Right ventricle myocardium superior (tissue), 1 donor: ENCODE data around the gene SNED1. TPM values are rescaled to one million over a fixed set of nuclear protein-coding genes. Genes with fewer than 3 reads are reported as not detected.

Experiments used
- ATAC-seq: fragments of 200-7000 bp; cut with Tn5 transposase; one replicate; pipeline ENCODE4 v1.9.1; 2020; ENCODE audit warnings: mild to moderate bottlenecking; ENCODE audit not compliant: poor library complexity
- DNase-seq: peaks from one replicate; pipeline ENCODE4 v3.0.0-alpha.2; 2020
- intact Hi-C: fragments of 100-400 bp; cut with DNase I; formaldehyde crosslinking; loops from one replicate; pipeline ENCODE4 v1.11.2; 2022
- total RNA-seq: library from RNA; stranded (reverse); fragmentation: NEBNext Ultra II Directional; extraction: Animal tissue kit (Norgen Biotek cat#: 25700); gene quantifications from one replicate; pipeline ENCODE4 v1.2.1, GENCODE V29; 2021
- donor health status: DM: no; HTN: yes; CAD: no; lungs with severe emphysema.

The SNED1 gene
- total RNA-seq, 1 donor from 2014 or later: 8.0 TPM

DNA sequence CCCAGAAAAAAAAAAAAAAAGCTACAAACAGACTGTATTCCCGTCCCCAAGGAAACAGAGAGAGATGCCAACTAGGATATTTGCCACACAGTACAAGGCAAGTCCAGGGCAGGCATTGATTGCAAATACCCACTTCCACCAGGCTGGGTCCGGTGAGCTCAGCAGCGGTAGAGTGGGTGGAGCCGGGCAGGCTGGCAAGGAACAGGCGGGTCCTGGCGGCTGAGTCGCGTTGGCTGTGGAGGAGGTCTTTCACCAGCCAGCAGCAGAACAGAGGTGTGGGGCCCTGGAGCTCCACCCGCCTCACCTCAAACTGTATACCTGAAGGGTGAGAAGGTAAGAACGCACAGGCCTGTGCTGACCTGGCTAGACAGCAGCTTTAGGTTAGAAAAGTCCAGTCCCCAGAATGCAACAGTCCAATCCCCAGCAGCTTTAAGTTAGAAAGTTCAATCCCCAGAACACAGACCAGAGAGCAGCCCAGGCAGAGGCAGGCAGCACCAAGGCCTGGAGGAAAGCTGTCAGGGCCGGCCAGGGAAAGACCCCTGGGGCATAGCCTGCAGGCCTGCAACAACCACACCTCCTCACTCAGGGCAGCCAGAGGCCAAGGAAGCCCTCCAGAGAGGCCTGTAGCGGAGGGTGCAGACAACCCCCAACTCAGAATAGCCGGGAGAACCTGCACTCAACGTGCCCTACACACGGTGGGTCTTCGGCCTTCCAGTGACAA, 125.6 kb downstream of the SNED1 start:
- no peak for ATAC-seq
- intact Hi-C loops: no loop called here

DNA sequence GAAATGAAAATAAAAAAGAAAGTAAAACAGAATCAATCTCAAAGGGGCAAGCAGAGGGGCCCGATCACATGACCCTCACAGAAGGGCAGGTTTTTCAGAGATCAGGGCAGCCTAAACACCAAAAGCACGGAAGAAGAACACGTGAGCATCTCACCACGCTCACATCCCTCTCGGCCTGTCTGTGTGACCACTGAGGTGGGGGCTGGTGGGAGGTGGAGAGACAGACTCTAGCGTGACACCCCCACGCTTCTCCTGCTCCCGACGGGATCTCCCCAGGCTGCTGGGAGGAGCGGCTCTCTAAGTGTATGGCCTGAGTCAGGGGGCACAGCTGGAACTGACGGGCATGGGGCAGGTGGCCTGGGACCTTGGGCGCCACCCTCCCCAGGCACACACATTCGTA, 127.2 kb downstream of the SNED1 start:
- intact Hi-C loops: no loop called here
- no peak for DNase-seq
- no peak for ATAC-seq

More for the DNA sequence above, 125.6 kb downstream of the SNED1 start:
- no peak for DNase-seq

GRCh38 chr2:241126201-241126611, 127.8 kb downstream of the SNED1 start:
- ATAC-seq: no peak
- intact Hi-C loops: no loop called here

DNA sequence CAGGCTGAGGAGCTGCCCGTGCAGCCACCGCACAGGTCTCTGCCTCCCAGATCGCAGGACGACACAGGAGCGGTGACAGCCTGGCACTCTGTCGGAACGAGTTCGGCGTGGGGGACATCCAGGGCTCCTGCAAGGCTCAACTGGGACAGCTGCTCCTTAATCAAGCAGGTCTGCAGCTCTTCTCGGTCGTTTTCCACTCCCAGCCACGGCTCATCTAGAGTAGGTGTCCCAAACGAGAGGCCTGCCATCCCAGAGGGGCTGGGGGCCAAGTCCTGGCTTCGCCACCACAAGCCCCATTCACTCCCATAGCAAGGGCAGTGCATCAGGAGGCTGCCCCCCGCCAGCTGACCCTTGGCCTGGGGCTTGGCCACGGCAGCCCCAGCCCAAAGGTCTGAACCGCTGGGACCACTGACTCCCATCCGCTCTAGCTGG, 128.4 kb downstream of the SNED1 start:
- no peak for ATAC-seq
- intact Hi-C loops: no loop called here
- no peak for DNase-seq

More at GRCh38 chr2:241126201-241126611, 127.8 kb downstream of the SNED1 start:
- DNase-seq: no peak

- no peak for ATAC-seq
- intact Hi-C loops: no loop called here
- DNase-seq: no peak
These were observed 129.8 kb downstream of the SNED1 start for GRCh38 chr2:241128266-241128665.

GRCh38 chr2:241129086-241129871, 130.9 kb downstream of the SNED1 start:
- ATAC-seq: no peak
- intact Hi-C loops: no loop called here
- DNase-seq: no peak

GRCh38 chr2:241130316-241130715, 131.9 kb downstream of the SNED1 start:
- ATAC-seq (no peak), DNase-seq (no peak)
- intact Hi-C loops: no loop called here

DNA sequence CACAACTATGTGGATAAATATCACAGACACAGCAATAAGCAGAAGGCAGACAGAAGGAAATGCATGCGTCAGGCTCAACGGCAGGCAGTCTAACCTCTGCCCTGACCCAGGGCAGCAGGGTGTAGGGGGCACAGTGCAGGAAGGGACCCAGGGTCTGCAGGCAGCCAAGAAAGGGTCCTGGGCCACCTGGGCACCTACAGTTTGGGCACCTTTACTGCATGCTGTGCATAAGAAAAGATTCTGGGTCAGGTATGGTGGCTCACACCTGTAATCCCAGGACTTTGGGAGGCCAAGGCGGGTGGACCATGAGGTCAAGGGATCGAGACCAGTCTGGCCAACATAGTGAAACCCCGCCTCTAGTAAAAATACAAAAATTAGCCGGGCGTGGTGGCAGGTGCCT, 133.1 kb downstream of the SNED1 start:
- no peak for DNase-seq
- ATAC-seq: no peak
- intact Hi-C loops: no loop called here

DNA sequence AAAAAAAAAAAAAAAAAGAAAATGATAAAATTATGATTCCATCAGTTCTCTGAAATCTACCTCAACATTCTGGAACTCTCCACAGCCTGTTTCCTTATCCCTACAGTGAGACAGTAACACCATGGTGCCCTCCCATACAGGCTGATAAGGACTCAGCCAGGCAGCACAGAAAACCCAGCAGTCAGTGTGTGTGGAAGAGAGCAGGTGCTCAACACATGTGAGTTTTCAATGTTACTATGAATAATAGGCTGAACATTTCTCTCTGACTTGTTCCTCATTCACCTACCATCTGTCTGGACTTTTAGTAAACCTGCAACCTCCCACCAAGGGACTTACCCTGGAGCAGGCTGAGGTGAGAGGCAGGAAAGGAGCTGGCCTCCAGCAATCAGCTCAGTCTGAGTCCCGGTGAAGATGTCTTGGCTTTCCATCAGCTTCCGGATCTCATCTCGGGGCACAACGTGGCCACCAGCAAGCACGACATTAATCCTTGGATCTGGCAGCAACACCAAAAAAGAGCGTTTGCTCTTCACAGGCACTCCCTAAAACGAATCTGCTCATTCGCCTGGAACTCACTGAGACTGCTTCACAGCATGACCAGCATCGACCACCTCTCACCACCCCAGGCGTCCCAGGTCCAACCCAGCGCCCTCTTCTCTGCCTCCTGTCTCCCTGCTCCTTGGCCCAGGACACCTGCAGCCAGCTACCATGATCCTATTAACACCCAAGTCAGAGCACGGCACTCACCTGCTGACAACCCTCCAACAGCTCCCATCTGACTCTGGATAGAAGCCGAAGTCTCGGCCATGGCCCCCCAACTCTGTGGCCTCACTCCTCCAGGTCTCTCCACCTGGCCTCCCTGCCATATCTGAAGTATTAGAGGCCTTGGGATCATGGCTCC, 134.4 kb downstream of the SNED1 start:
- intact Hi-C loops: no loop called here
- ATAC-seq: no peak
- no peak for DNase-seq

- ATAC-seq (no peak), DNase-seq (no peak)
- intact Hi-C loops: no loop called here
These were observed 135.0 kb downstream of the SNED1 start for GRCh38 chr2:241133436-241133820.

GRCh38 chr2:241134711-241135110, 136.3 kb downstream of the SNED1 start:
- DNase-seq (no peak), ATAC-seq (no peak)
- intact Hi-C loops: no loop called here

DNA sequence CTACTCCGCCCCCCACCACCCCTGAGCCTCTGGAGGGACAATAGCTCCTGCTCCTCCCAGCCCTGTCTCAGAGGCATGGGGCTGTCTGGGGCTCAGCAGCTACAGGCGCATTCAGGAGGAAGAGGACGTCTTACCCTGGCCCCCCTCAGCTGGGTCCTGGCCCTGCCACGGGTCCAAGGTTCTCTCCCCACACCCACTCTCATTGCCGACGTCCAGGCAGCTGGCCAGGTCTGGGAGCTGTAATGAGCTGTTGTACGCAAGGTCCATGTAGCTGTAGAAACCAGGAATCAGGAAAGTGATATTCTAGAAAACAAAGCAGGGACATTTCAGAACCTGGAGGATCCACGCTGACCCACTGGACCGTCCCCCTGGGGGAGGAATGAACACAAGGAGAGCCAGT, 137.3 kb downstream of the SNED1 start:
- intact Hi-C loops: no loop called here
- ATAC-seq: no peak
- DNase-seq: no peak

- no peak for ATAC-seq
- intact Hi-C loops: no loop called here
These were observed 137.8 kb downstream of the SNED1 start for GRCh38 chr2:241136191-241136590.

DNA sequence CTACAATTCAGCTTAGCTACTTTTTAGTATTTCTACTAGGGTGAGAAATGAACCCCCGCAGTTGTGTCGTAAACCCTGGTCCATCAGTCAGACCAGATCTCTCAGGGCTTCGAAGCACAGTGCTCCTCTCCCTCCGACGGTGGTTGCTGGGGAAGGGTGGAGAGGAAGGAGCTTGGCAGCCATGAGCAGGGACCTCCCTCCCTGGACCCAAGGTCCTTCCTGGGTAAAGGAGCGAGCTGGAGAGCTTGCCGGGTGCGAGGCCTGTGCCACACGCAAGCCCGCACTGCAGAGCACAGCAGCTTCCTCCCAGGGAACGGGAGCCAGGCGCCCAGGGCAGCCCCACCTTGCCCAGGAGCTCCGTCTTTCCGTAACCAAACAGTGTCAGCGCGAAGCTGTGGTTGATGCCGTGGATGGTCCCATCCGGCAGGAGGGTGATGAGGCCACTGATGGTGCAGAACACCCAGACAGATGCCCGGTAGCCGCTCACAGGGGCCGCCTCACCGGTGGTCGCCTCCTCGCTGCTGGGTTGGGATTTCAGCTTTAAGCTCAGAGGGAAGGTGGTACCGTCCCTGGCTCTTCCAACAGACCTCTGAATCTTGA, 138.3 kb downstream of the SNED1 start:
- no peak for ATAC-seq
- no peak for DNase-seq
- intact Hi-C loops: no loop called here

More at GRCh38 chr2:241136191-241136590, 137.8 kb downstream of the SNED1 start:
- DNase-seq: no peak

DNA sequence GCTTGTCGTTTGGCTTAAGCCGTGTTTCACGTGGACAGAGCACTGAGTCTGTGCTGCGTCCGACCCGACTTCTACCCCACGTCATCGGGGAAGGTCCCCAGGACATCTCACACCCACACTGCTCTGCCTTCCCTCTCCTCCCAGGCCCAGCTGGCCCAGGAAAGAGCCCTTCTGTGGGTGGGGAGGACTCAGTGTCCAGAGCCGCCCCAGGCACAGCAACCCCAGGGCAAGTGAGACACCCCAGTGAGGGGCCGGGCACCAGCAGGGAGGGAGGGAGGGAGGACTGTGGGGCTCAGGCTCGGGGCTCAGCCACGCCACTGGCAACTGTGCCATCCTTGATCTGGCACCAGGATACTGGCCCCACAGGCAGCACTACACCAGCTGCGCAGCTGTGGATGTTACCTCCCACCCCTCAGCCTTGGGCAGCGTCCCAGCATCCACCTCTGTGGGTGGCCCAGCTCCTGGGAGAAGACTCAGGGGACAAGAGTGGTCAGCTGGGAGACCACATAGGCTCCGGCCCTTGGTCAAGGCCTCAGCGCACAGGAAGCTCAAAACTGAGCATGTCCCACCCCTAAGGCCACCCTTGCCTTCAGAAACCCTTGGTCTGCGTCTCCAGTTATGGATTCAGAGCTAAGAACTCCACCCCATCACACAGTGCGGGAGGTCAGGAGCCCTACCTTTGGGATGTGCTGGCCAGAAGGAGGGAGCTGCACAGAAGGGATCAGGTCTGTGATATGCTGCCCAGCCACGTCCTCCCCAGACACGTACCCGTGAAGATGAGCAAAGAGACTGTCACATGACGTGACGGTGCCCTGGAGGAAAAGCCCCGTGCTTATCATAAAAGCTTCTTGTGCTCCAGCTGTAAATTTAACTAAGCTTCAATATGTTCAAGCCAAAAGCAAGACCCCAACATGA, 139.1 kb downstream of the SNED1 start:
- intact Hi-C loops: no loop called here
- no peak for DNase-seq
- no peak for ATAC-seq

DNA sequence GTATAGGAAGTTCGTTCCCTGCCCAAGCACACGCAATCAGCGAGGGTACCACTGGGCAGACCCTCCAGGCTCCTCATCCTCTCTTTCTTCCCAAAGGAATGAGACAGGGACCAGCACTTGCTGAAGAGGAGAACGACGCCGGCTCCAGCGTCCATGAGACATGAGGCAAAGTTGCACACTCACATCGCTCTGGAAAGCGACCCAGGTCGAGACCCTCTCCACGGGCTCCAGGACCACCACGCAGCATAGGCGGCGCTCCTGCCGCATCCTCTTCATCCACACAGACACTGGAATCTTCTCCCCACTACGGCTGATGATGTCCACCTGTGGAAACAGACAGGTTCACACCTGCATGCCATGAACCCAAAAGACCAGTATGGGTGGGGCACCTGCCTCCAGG, 140.1 kb downstream of the SNED1 start:
- no peak for ATAC-seq
- intact Hi-C loops: no loop called here
- DNase-seq: no peak

DNA sequence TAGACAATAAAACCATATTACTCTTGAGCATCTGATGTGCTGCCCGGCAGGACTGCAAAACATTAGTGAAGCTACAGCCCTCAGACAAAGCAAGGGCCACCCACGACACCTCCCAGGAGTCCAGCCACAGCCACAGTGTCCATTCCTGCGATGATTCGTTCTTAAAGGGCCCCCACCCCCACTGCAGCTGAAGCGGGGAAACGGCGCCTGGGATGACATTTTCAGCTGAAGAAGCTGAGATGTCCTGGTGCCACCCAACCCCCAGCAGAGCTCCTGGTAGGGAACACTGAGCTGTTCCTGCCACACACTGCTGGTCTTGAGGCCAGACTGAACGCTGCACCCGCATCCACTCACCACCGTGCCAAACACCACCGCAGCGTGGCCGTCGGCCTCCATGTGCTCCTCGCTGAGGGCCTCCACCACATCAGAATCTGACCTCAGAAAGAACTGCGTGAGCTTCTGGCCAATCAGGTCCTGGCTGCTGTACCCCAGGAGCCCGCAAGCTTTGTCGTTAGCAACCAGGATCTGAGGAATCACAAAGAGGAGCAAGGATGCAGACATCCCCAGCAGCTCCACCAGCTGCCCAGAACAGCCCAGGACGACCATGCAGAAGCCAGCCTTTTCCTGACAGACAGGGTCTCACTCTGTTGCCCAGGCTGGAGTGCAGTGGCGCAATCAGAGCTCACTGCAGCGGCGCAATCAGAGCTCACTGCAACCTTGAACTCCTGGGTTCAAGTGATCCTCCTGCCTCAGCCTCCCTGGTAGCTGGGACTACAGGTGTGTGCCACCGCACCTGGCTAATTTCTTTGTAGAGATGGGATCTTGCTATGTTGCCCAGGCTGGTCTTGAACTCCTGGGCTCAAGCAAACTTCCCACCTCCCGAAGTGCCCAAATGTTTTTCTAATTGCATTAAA, 141.4 kb downstream of the SNED1 start:
- intact Hi-C loops: no loop called here
- ATAC-seq (no peak), DNase-seq (no peak)
